Ovary (tissue), 3 donors: Measurements from ENCODE around the gene RPS2.

Source experiments
- CTCF ChIP-seq, 3 donors: fragments of 450-650 bp in 2 of 3; fragments of 200-600 bp in 1 of 3; IDR thresholded peaks; one replicate each; pipeline versions ENCODE4 v1.5.1 to v1.8.0; 2016 to 2022; ENCODE audit warnings: antibody characterized with exemption in 3 of 3, mild to moderate bottlenecking in 1 of 3
- EP300 ChIP-seq: sonication (generic); formaldehyde crosslinking; IDR thresholded peaks from one replicate; pipeline ENCODE4 v1.6.1; 2017; ENCODE audit warnings: antibody characterized with exemption
- POLR2A ChIP-seq: fragments of 450-650 bp; IDR thresholded peaks from one replicate; pipeline ENCODE4 v1.6.1; 2017; ENCODE audit warnings: antibody characterized with exemption, mild to moderate bottlenecking, moderate library complexity
- donor health status: DM: no; HTN: no; CAD: no.

- no peak for TF ChIP-seq EP300
- TF ChIP-seq CTCF (IDR thresholded peaks at IDR 0.05): no peak
- no peak for TF ChIP-seq POLR2A
Observed at GRCh38 chr16:1941162-1942046, 23.2 kb downstream of the RPS2 start.
